Measurements from ENCODE around the gene NUDT8. TPM values are rescaled to one million over a fixed set of nuclear protein-coding genes. Genes with fewer than 3 reads are reported as not detected.
A peak's percentile ranks its signal among the peaks of the same experiment; 100 is the strongest.

The NUDT8 gene
- total and polyA plus RNA-seq, 3 experiments from 2014 or later, result 3.5 to 27.9 (median 26.2) TPM

DNA sequence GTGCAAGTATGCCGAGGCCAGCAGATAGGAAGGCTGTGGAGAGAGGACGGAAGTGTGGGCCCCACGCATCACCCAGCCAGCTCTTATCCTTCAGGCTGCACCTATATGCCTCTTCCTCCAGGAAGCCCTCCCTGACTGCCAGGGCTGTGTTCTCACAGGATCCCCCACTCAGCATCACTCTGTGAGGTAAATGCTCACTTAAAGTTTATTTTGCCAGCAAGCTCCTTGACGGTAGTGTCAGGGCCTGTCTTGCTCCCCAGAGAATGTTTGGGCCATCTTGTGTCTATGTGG, 5.4 kb upstream of the NUDT8 start:
- Histone ChIP-seq H3K27ac (ENCODE audit: low read depth, low read length) (no peak overlapping the region), H3K9me3 (ENCODE audit: low read length) (no peaks in the 10 kb centered on the region), H3K27me3 (ENCODE audit: insufficient read depth, low read length, poor library complexity, severe bottlenecking) (no peaks in the 10 kb centered on the region), H3K36me3 (ENCODE audit: insufficient read depth, low read length) (no peaks in the 10 kb centered on the region), H3K4me1 (ENCODE audit: insufficient read depth, low read length) (peaks cover 7% of the 10 kb centered on the region), H3K4me3 (ENCODE audit: low read length) (no peak overlapping the region)
- Mint-ChIP-seq H3K27me3 (no peaks in the 10 kb centered on the region), H3K4me3 (peak overlapping the region in 1 of 7 donors; percentile 82), H3K9me3 (no peaks in the 10 kb centered on the region), H3K36me3 (peaks cover 0 to 2% (median 0%) of the 10 kb centered on the region in 3 donors), H3K27ac (no peak overlapping the region), H3K4me1 (peaks cover 6 to 8% (median 7%) of the 10 kb centered on the region in 3 donors)
- ChIA-PET CTCF (interaction anchor here (0.6 to 0.9 kb wide), 2 partner anchors 24 to 530 kb away, joined by 3 read pairs; no protein-coding TSS in a partner anchor), POLR2A (interaction anchor here (0.7 kb wide), 1 partner anchor 1499 kb away, joined by 4 read pairs; no protein-coding TSS in a partner anchor)
- no peak for DNase-seq

- H3K27ac Mint-ChIP-seq, result no peak overlapping the region
- H3K4me1 ChIP-seq (ENCODE audit: insufficient read depth, low read length), result peaks cover 7% of the 10 kb centered on the region
- H3K36me3 Mint-ChIP-seq, result peaks cover 0 to 2% (median 0%) of the 10 kb centered on the region in 3 donors
- H3K27ac ChIP-seq (ENCODE audit: low read depth, low read length), result no peak overlapping the region
- H3K4me1 Mint-ChIP-seq, result peaks cover 5 to 7% (median 6%) of the 10 kb centered on the region in 3 donors
- DNase-seq, result no peak
- H3K36me3 ChIP-seq (ENCODE audit: insufficient read depth, low read length), result no peaks in the 10 kb centered on the region
- H3K27me3 ChIP-seq (ENCODE audit: insufficient read depth, low read length, poor library complexity, severe bottlenecking), result no peaks in the 10 kb centered on the region
- H3K27me3 Mint-ChIP-seq, result no peaks in the 10 kb centered on the region
- no peak overlapping the region for H3K4me3 ChIP-seq (ENCODE audit: low read length)
- ChIA-PET POLR2A (interaction anchor here (0.5 kb wide), 1 partner anchor 16 kb away, joined by 3 read pairs; no protein-coding TSS in a partner anchor), CTCF (interaction anchor here (0.6 kb wide), 1 partner anchor 529 kb away, joined by 3 read pairs; no protein-coding TSS in a partner anchor)
- peak overlapping the region in 1 of 7 donors; percentile 82 for H3K4me3 Mint-ChIP-seq
- no peaks in the 10 kb centered on the region for H3K9me3 Mint-ChIP-seq
- H3K9me3 ChIP-seq (ENCODE audit: low read length), result no peaks in the 10 kb centered on the region
Observed at GRCh38 chr11:67634366-67635230, 4.9 kb upstream of the NUDT8 start.

GRCh38 chr11:67633758-67634365, 4.1 kb upstream of the NUDT8 start:
- ChIA-PET POLR2A (interaction anchor here (0.5 kb wide), 1 partner anchor 17 kb away, joined by 3 read pairs; no protein-coding TSS in a partner anchor), CTCF (no interaction called here)
- Histone ChIP-seq H3K36me3 (ENCODE audit: insufficient read depth, low read length) (no peaks in the 10 kb centered on the region), H3K9me3 (ENCODE audit: low read length) (no peaks in the 10 kb centered on the region), H3K4me3 (ENCODE audit: low read length) (no peak overlapping the region), H3K27me3 (ENCODE audit: insufficient read depth, low read length, poor library complexity, severe bottlenecking) (no peaks in the 10 kb centered on the region), H3K27ac (ENCODE audit: low read depth, low read length) (no peak overlapping the region), H3K4me1 (ENCODE audit: insufficient read depth, low read length) (peaks cover 11% of the 10 kb centered on the region)
- Mint-ChIP-seq H3K27me3 (no peaks in the 10 kb centered on the region), H3K4me1 (peaks cover 5 to 7% (median 6%) of the 10 kb centered on the region in 3 donors), H3K4me3 (peak overlapping the region in 1 of 7 donors; percentile 74), H3K36me3 (peaks cover 0 to 2% (median 0%) of the 10 kb centered on the region in 3 donors), H3K27ac (no peak overlapping the region), H3K9me3 (no peaks in the 10 kb centered on the region)
- DNase-seq, result no peak

- no peak for DNase-seq
- ChIA-PET CTCF (interaction anchor here (1.9 to 7.4 kb wide), 3 partner anchors 16 to 58 kb away, joined by 4 to 88 read pairs (median 80); partner anchors contain the start of gene ACY3), POLR2A (no interaction called here)
- Mint-ChIP-seq H3K4me1 (peaks cover 5 to 7% (median 6%) of the 10 kb centered on the region in 3 donors), H3K9me3 (no peaks in the 10 kb centered on the region), H3K27me3 (no peaks in the 10 kb centered on the region), H3K4me3 (peak overlapping the region in 3 of 7 donors; percentile 35 to 76 (median 74)), H3K36me3 (peaks cover 0 to 2% (median 0%) of the 10 kb centered on the region in 3 donors), H3K27ac (peak overlapping the region in 1 of 8 donors; percentile 51)
- no peaks in the 10 kb centered on the region for H3K27me3 ChIP-seq (ENCODE audit: insufficient read depth, low read length, poor library complexity, severe bottlenecking)
- no peaks in the 10 kb centered on the region for H3K36me3 ChIP-seq (ENCODE audit: insufficient read depth, low read length)
- H3K27ac ChIP-seq (ENCODE audit: low read depth, low read length), result no peak overlapping the region
- no peaks in the 10 kb centered on the region for H3K9me3 ChIP-seq (ENCODE audit: low read length)
- peaks cover 11% of the 10 kb centered on the region for H3K4me1 ChIP-seq (ENCODE audit: insufficient read depth, low read length)
- no peak overlapping the region for H3K4me3 ChIP-seq (ENCODE audit: low read length)
Observed at GRCh38 chr11:67632982-67633755, 3.4 kb upstream of the NUDT8 start.

DNA sequence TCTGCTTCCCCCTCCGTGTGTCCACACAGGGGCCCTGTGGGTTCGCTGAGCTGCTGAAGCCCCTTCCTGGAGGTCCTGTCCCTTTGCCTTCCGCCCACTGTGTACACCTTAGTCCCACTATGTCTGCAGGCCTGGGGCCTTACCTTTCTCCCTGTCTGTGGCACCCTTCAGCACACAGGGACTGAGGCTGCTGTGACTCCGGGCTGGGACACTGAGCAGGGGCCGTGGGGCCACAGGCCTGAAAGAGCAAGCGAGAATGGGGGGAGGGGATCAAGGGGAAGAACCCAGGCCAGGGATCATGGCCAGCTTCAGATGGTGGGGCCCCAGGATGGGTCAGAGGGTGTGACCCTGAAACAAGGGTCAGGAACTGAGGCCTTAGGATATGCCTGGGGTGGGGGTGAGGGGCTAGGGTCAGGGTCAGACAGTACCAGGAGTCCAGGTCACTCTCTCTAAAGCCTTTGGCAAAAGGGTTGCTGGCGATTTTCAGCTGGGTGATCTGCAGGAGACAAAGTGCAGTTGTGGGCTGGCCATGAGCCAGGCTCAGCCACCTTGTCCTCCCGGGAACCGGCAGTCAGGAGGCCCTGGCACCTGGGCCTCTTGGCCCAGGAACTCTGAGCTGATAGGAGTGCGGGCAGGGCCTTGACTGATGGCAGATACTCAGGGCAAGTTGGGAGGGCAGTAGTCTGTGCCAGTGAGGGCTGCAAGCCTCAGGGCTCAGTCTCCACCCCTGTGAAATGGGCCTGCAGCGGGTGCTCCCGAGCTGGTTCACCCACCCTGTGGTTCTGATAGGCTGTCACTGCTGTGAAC, 2.6 kb upstream of the NUDT8 start:
- Histone ChIP-seq H3K27me3 (ENCODE audit: insufficient read depth, low read length, poor library complexity, severe bottlenecking) (no peaks in the 10 kb centered on the region), H3K36me3 (ENCODE audit: insufficient read depth, low read length) (no peaks in the 10 kb centered on the region), H3K4me1 (ENCODE audit: insufficient read depth, low read length) (peaks cover 11% of the 10 kb centered on the region), H3K4me3 (ENCODE audit: low read length) (no peak overlapping the region), H3K27ac (ENCODE audit: low read depth, low read length) (no peak overlapping the region), H3K9me3 (ENCODE audit: low read length) (no peaks in the 10 kb centered on the region)
- ChIA-PET POLR2A (no interaction called here), CTCF (interaction anchor here (1.9 to 7.4 kb wide), 3 partner anchors 17 to 59 kb away, joined by 4 to 88 read pairs (median 80); partner anchors contain the start of gene ACY3)
- H3K4me1 Mint-ChIP-seq, result peaks cover 5 to 7% (median 6%) of the 10 kb centered on the region in 3 donors
- no peaks in the 10 kb centered on the region for H3K27me3 Mint-ChIP-seq
- peak overlapping the region in 4 of 8 donors; percentile 5 to 86 (median 68) for H3K27ac Mint-ChIP-seq
- no peaks in the 10 kb centered on the region for H3K9me3 Mint-ChIP-seq
- H3K4me3 Mint-ChIP-seq, result peak overlapping the region in 5 of 7 donors; percentile 46 to 89 (median 67)
- peaks cover 0 to 2% (median 0%) of the 10 kb centered on the region in 3 donors for H3K36me3 Mint-ChIP-seq
- no peak for DNase-seq

GRCh38 chr11:67631853-67632174, 2.1 kb upstream of the NUDT8 start:
- peak overlapping the region in 4 of 8 donors; percentile 5 to 86 (median 68) for H3K27ac Mint-ChIP-seq
- peaks cover 5 to 7% (median 6%) of the 10 kb centered on the region in 3 donors for H3K4me1 Mint-ChIP-seq
- POLR2A ChIA-PET, result no interaction called here
- Histone ChIP-seq H3K4me3 (ENCODE audit: low read length) (no peak overlapping the region), H3K27ac (ENCODE audit: low read depth, low read length) (no peak overlapping the region), H3K4me1 (ENCODE audit: insufficient read depth, low read length) (peaks cover 11% of the 10 kb centered on the region), H3K9me3 (ENCODE audit: low read length) (no peaks in the 10 kb centered on the region), H3K27me3 (ENCODE audit: insufficient read depth, low read length, poor library complexity, severe bottlenecking) (no peaks in the 10 kb centered on the region), H3K36me3 (ENCODE audit: insufficient read depth, low read length) (no peaks in the 10 kb centered on the region)
- peak overlapping the region; percentile 23 to 89 (median 49) for H3K4me3 Mint-ChIP-seq
- H3K9me3 Mint-ChIP-seq, result no peaks in the 10 kb centered on the region
- no peak for DNase-seq
- H3K27me3 Mint-ChIP-seq, result no peaks in the 10 kb centered on the region
- CTCF ChIA-PET, result interaction anchor here (1.9 to 7.4 kb wide), 3 partner anchors 17 to 59 kb away, joined by 4 to 88 read pairs (median 80); partner anchors contain the start of gene ACY3
- peaks cover 0 to 2% (median 0%) of the 10 kb centered on the region in 3 donors for H3K36me3 Mint-ChIP-seq

GRCh38 chr11:67631411-67631810, 1.7 kb upstream of the NUDT8 start:
- H3K36me3 ChIP-seq (ENCODE audit: insufficient read depth, low read length), result no peaks in the 10 kb centered on the region
- Mint-ChIP-seq H3K27me3 (no peaks in the 10 kb centered on the region), H3K9me3 (no peaks in the 10 kb centered on the region), H3K27ac (peak overlapping the region in 1 of 8 donors; percentile 90), H3K4me3 (peak overlapping the region in 6 of 7 donors; percentile 86 to 96 (median 90)), H3K4me1 (peaks cover 5 to 7% (median 6%) of the 10 kb centered on the region in 3 donors), H3K36me3 (peaks cover 0 to 2% (median 0%) of the 10 kb centered on the region in 3 donors)
- no peak for DNase-seq
- peaks cover 11% of the 10 kb centered on the region for H3K4me1 ChIP-seq (ENCODE audit: insufficient read depth, low read length)
- H3K27ac ChIP-seq (ENCODE audit: low read depth, low read length), result no peak overlapping the region
- no peak overlapping the region for H3K4me3 ChIP-seq (ENCODE audit: low read length)
- no peaks in the 10 kb centered on the region for H3K9me3 ChIP-seq (ENCODE audit: low read length)
- CTCF ChIA-PET, result interaction anchor here (6.0 to 7.4 kb wide), 3 partner anchors 17 to 28 kb away, joined by 61 to 88 read pairs (median 80); partner anchors contain the start of gene ACY3
- POLR2A ChIA-PET, result no interaction called here
- no peaks in the 10 kb centered on the region for H3K27me3 ChIP-seq (ENCODE audit: insufficient read depth, low read length, poor library complexity, severe bottlenecking)
